HK-2 (cell line): ENCODE data around the gene PRDX1.
"Not testable (repeated sequence)": the region's sequence is repeated elsewhere in the genome, so short reads cannot be mapped to it uniquely, and the experiment has no call there.

ENCODE experiments used
- DNase-seq: peaks from one replicate; pipeline ENCODE4 v3.0.0-alpha.2; 2018; ENCODE audit not compliant: unreplicated experiment

The PRDX1 gene

DNA sequence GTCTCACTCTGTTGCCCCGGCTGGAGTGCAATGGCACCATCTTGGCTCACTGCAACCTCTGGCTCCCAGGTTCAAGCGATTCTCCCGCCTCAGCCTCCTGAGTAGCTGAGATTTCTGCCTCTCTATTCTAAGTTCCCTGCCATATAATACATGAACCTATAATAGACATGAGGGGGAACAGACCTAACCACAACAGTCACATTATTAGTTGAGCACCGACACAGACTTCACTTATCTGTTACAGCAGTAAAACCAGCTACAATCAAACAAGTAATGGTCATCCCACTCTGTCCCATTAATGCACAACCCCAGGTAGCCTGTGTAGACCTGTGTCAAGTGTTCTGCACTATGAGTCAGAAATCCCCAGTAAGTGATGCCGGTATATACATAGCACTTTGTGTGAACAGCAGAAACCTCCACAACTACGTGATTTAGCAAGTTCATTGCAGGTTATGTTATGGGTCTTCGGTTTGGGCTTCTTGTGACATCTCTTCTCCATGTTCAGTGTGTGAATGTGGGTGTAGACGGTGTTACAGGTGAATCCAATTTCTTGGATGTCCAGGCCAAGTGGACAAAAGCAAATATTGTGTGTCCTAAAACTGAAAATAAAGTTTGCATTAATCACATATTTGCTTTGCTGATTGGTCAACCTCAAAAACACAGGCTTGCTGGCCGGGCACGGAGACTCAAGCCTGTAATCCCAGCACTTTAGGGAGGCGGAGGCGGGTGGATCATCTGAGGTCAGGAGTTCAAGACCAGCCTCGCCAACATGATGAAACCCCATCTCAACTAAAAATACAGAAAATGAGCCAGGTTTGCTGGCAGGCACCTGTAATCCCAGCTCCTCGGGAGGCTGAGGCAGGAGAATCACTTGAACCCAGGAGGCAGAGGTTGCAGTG lies 18.0 kb downstream of the PRDX1 start:
- DNase-seq, result no peak

DNA sequence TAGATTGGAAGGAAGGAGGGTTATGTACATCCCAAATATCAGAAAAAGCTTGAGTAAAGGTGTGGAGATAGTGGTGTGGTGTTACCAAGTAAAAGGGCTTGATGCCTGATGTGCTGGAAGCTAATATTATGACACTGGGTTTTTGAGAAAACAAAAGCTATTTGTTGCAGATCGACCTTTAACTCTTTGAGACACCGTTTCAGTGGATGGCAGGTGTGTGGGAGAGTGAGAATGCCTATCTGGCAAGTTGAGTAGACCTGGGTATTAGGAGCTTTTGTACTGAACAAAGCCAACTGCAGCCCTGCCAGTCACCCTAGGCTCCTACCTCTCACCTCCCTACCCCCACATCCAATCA lies 20.2 kb downstream of the PRDX1 start:
- no peak for DNase-seq

DNA sequence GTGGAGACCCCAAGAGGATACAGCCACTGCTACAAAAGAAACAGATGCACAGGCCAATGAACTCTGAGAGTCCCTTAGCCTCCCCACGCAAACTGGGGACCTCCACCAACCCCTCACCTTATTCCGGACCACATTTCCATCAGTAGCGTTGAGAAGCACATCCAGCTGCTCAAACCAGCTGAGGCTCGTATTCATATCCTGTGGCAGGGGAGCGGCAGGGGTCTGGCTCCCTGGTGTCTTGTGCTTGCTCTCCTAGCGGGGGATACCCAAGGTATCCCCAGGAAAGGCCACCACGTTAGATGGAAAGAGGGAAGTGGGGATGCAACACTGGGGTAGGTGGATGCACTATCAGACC lies 22.3 kb downstream of the PRDX1 start:
- no peak for DNase-seq

DNA sequence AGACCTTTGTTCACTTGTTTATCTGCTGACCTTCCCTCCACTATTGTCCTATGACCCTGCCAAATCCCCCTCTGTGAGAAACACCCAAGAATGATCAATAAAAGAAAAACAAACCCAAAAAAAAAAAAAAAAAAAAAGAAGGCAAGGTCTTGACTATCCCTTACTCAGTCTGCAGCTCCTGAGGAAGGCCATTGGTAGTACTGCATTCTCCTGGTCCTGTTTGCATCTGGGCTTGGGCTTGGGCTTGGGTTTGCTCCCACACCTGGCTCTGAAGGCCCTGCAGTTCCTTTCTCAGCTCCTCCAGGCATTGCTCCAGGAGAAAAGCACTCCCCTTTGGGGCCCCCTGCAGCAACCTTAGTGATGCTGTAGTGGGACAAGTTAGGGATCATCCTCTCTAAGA lies 23.4 kb downstream of the PRDX1 start:
- DNase-seq, result no peak

- no peak for DNase-seq
These were observed 28.5 kb downstream of the PRDX1 start for GRCh38 chr1:45493116-45493697.

DNA sequence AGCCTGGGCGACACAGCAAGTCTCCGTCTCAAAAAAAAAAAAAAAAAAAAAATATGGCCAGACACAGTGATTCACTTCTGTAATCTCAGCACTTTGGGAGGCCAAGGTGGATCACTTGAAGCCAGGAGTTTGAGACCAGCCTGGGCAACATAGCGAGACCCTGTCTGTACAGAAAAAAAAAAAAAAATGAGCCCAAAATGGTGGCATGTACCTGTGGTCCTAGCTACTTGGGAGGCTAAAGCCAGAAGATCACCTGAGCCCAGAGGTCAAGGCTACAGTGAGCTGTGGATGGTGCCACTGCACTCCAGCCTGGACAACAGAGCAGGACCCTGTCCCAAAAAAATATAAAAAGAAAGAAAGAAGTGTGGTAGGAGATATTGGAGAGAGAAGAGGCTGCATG lies 29.0 kb downstream of the PRDX1 start:
- no peak for DNase-seq

- no peak for DNase-seq
These were observed 30.0 kb downstream of the PRDX1 start for GRCh38 chr1:45491487-45492260.

DNA sequence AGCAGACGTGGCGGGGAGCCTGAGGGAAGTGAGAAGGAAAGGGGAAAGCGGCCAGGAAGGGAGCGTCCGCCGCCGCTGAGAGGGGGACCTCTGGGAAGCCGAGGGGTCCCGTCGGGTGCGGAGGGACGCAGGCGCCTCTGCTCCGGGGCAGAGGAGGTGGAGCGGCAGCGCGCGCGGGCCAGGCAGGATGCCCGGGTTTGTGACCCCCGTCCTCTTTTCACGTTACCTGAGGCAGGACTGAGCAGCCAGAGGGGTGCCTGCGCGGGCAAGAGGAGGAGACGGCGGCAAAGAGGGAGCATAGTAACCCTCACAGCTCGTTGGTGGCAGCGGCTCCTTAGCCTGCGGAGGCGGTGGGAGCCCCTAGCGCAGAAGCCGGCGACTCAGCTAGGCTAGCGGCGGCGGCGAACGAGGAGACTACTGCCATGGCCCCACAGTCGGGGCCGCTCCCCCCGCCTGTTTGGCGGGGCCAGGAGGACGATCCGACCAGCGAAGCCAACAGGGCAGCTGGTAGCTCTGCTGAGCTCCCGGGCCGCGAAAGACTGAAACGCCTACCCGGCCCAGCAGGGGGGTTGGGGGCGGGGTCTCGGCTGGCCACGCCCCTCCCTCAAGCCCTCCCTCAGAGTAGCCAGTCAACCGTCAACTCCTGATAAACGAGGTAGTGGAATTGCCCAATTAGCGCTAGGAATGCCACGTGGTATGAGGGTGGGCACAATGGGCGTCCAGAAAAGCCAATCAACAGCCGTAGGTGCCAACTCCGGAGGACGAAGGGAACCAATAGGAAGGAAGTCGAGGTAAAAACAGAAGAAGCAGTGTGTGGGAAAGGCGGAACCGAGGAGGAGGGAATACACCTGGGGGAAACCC lies 30.8 kb downstream of the PRDX1 start, which contains the start of gene TESK2:
TESK2 (minus strand) TSS at position 538 of the 861 bp plus-strand sequence. CDS start 33,378 bp downstream, outside the sequence.
- peak; percentile 98 for DNase-seq

- no peak for DNase-seq
These were observed 31.5 kb downstream of the PRDX1 start for GRCh38 chr1:45490121-45490625.

DNA sequence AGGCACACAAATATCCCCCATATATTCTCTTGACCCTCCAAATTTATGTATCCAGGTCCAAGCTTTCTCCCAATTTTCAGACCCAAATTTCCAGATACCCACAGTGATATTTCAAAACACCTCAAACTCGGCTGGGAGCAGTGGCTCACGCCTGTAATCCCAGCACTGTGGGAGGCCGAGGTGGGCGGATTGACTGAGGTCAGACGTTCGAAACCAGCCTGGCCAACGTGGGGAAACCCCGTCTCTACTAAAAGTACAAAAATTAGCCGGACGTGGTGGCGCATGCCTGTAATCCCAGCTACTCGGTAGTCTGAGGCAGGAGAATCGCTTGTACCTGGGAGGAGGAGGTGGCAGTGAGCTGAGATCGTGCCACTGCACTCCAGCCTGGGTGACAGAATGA lies 32.3 kb downstream of the PRDX1 start:
- DNase-seq, result not testable (repeated sequence)

- DNase-seq, result no peak
These were observed 32.9 kb downstream of the PRDX1 start for GRCh38 chr1:45488666-45489377.

- no peak for DNase-seq
These were observed 35.7 kb downstream of the PRDX1 start for GRCh38 chr1:45485949-45486348.

DNA sequence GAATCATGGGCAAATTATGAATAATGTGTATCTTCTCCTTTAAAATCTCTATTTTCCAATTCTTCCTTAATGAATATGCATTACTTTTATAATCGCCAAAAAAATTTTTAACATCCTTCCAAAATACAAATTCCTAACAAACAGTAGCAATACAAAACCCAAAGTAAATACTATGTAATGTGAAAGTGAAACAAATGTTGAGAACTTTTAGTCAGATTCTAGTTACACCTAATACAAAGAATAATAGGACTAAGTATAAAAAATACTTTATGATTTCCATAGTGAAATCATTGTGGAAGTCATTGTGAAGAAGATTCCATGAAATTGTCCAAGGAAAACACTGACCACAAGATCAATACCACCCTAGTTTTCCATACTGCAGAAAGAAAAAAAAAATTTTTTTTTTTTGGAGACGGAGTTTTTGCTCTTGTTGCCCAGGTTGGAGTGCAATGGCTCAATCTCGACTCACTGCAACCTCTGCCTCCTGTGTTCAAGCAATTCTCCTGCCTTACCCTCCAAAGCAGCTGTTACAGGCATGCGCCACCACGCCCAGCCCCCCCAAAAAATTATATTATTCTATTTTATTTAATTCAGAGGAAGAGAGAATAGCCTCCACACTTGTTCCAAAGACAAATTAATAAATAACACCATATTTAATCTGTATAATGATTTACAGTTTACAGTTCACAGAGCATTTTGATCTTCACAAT lies 42.5 kb downstream of the PRDX1 start:
- no peak for DNase-seq

DNA sequence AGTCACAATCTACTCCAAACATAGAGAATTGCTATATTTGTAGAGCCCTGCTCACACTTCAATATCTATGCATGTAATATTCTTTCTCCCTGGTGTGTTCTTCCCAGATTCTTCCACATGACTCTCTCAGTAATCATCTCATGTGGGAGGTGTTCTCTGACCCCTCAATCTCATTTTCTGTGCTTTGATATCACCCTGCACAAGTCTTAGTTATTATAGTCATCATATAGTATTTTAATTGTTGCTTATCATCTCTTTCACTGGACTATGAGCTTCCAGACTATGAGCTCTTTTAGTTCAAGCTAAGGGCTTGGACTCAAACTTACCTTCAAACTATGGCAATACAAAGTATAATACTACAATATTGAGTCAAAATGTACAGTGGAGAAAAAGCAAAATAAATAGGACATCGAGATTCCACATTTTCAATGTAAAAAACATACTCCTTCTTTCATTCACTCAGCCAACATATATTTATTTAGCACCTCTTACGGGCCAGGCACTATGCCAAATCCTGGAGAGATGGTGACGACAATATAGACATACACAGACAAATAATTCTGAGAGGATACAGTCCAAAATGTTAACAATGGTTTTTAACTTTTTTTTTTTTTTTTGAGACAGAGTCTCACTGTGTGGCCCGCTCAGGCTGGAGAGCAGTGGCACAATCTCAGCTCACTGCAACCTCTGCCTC lies 43.4 kb downstream of the PRDX1 start:
- DNase-seq, result no peak

- no peak for DNase-seq
These were observed 44.0 kb downstream of the PRDX1 start for GRCh38 chr1:45477646-45478045.

DNA sequence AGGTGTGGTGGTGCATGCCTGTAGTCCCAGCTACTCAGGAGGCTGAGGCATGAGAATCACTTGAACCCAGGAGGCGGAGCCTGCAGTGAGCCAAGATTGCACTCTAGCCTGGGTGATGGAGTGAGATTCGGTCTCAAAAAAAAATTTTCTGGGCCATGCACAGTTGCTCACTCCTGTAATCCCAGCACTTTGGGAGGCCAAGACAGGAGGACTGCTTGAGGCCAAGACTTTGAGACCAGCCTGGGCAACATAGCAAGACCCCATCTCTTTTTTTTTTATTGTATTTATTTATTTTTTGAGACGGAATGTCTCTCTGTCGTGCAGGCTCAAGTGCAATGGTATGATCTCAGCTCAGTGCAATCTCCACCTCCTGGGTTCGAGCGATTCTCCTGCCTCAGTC lies 47.5 kb downstream of the PRDX1 start:
- DNase-seq, result not testable (repeated sequence)

- no peak for DNase-seq
These were observed 48.4 kb downstream of the PRDX1 start for GRCh38 chr1:45473302-45473701.

DNA sequence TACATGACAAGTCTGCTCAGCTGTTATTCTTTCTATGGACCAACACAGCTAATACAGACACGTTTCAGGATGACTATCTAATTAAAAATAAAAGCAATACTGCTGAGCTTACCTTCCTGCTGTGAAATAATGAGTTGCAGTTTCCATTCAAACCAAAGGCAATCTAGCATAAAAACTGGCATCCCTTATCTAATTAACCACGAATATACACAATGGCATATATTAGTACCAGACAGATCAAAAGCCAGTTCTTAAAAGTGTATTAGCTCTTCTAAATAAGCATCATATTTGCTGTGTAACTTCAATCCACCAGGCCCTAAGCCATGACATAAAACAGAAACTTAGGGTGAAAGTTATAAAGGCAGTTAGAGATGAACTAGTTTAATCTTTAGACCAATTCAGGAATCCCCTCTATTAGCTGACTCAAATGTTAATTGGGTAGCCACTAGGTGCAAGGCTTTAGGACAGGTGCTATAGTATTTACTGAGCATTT lies 51.3 kb downstream of the PRDX1 start:
- no peak for DNase-seq

DNA sequence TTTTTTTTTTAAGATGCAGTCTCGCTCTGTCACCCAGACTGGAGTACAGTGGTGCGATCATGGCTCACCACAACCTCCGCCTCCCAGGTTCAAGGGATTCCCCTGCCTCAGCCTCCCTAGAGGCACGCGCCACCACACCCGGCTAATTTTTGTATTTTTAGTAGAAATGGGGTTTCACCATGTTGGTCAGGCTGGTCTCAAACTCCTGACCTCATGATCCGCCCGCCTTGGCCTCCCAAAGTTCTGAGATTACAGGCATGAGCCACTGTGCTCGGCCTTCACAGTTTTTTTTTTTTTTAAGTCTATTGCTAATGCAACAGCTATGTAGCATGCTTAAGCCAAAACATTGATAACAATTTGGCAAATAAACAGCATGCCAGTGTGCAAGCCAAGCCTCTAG lies 54.3 kb downstream of the PRDX1 start:
- DNase-seq, result not testable (repeated sequence)
